ENCODE results near the gene SPACDR. TPM values are rescaled to one million over a fixed set of nuclear protein-coding genes. Genes with fewer than 3 reads are reported as not detected.
A peak's percentile ranks its signal among the peaks of the same experiment; 100 is the strongest.

The SPACDR gene
- total RNA-seq, 1 donor from 2014 or later, result 0.49 TPM

GRCh38 chr7:100411101-100411500 lies 53.0 kb downstream of the SPACDR start:
- no peak for DNase-seq

GRCh38 chr7:100407285-100408180 lies 56.5 kb downstream of the SPACDR start:
- DNase-seq, result peak; percentile 15

GRCh38 chr7:100406767-100407166 lies 57.3 kb downstream of the SPACDR start:
- DNase-seq, result no peak

Other genes starting within 250 kb of the SPACDR start
- not detected for gene PVRIG, start 244.3 kb downstream of the SPACDR start, total RNA-seq
- gene SPDYE3, start 156.6 kb downstream of the SPACDR start, total RNA-seq, result not detected
- 13.4 TPM for gene PILRB, start 106.1 kb downstream of the SPACDR start, total RNA-seq
- gene PILRA, start 90.8 kb downstream of the SPACDR start, total RNA-seq, result 3.2 TPM
- gene ZCWPW1, start 35.6 kb downstream of the SPACDR start, total RNA-seq, result 4.7 TPM
- gene MEPCE, start 34.4 kb downstream of the SPACDR start, total RNA-seq, result 16.2 TPM
- 8.1 TPM for gene PPP1R35, start 27.8 kb downstream of the SPACDR start, total RNA-seq
- 18.8 TPM for gene TSC22D4, start 15.0 kb upstream of the SPACDR start, total RNA-seq
- 1.7 TPM for gene NYAP1, start 19.7 kb upstream of the SPACDR start, total RNA-seq
- gene AGFG2, start 74.9 kb upstream of the SPACDR start, total RNA-seq, result 5.2 TPM
- gene SAP25, start 109.6 kb upstream of the SPACDR start, total RNA-seq, result 0.39 TPM
- gene LRCH4, start 121.9 kb upstream of the SPACDR start, total RNA-seq, result 13.3 TPM
- 0.20 TPM for gene FBXO24, start 122.1 kb upstream of the SPACDR start, total RNA-seq
- 102 TPM for gene PCOLCE, start 138.1 kb upstream of the SPACDR start, total RNA-seq
- gene MOSPD3, start 148.3 kb upstream of the SPACDR start, total RNA-seq, result 5.8 TPM
- 1.4 TPM for gene TFR2, start 177.3 kb upstream of the SPACDR start, total RNA-seq
- not detected for gene ACTL6B, start 192.2 kb upstream of the SPACDR start, total RNA-seq
- gene GNB2, start 209.5 kb upstream of the SPACDR start, total RNA-seq, result 69.4 TPM
- gene GIGYF1, start 230.0 kb upstream of the SPACDR start, total RNA-seq, result 17.9 TPM
- gene POP7, start 241.9 kb upstream of the SPACDR start, total RNA-seq, result 23.9 TPM

Data from skin of body (tissue), 2 donors.